Activated CD4-positive, alpha-beta T cell treated with anti-CD3 and anti-CD28 coated beads, Interleukin-2, amount 10 ng/mL, durations not matched to agents 24 days and 14 days (primary cell): ENCODE measurements around the gene MYOM3. TPM values are rescaled to one million over a fixed set of nuclear protein-coding genes. Genes with fewer than 3 reads are reported as not detected.
"Not testable (repeated sequence)": the region's sequence is repeated elsewhere in the genome, so short reads cannot be mapped to it uniquely, and the experiment has no call there.

Source experiments
- DNase-seq: peaks from one replicate; pipeline ENCODE4 v3.0.0; 2022
- H3K27ac Mint-ChIP-seq: one replicate; pipeline ENCODE4 v1.8.0; 2022; ENCODE audit warnings: mild to moderate bottlenecking, mixed read lengths
- H3K27me3 Mint-ChIP-seq: one replicate; pipeline ENCODE4 v1.8.0; 2022; ENCODE audit warnings: mixed read lengths
- H3K36me3 Mint-ChIP-seq: one replicate; pipeline ENCODE4 v1.8.0; 2022; ENCODE audit warnings: low read depth, mild to moderate bottlenecking, mixed read lengths
- H3K4me1 Mint-ChIP-seq: one replicate; pipeline ENCODE4 v1.8.0; 2021; ENCODE audit warnings: mixed read lengths
- H3K4me3 Mint-ChIP-seq: one replicate; pipeline ENCODE4 v1.8.0; 2022; ENCODE audit warnings: mild to moderate bottlenecking, moderate library complexity, mixed read lengths
- H3K9me3 Mint-ChIP-seq: one replicate; pipeline ENCODE4 v1.8.0; 2021; ENCODE audit warnings: mixed read lengths
- intact Hi-C: fragments of 100-400 bp; cut with micrococcal nuclease; formaldehyde crosslinking; loops from one replicate; pipeline ENCODE4 v1.15.1; 2023
- total RNA-seq: library from RNA; stranded (reverse); gene quantifications from 2 replicates; pipeline ENCODE4 v1.2.3, GENCODE V29; 2022

Gene MYOM3
- total RNA-seq, 1 donor from 2014 or later: not detected

- intact Hi-C loops, H3K4me3 Mint-ChIP-seq, H3K27ac Mint-ChIP-seq, DNase-seq, H3K27me3 Mint-ChIP-seq, H3K36me3 Mint-ChIP-seq, H3K9me3 Mint-ChIP-seq, H3K4me1 Mint-ChIP-seq: not testable (repeated sequence)
These were observed 63.0 kb downstream of the MYOM3 start for GRCh38 chr1:24048894-24049293.

- intact Hi-C loops: no loop called here
- Mint-ChIP-seq H3K4me3 (no peak overlapping the region), H3K36me3 (no peaks in the 10 kb centered on the region), H3K27me3 (peaks cover 4% of the 10 kb centered on the region), H3K9me3 (no peaks in the 10 kb centered on the region), H3K27ac (no peak overlapping the region), H3K4me1 (no peaks in the 10 kb centered on the region)
- no peak for DNase-seq
These were observed 63.6 kb downstream of the MYOM3 start for GRCh38 chr1:24048205-24048869.

- no peaks in the 10 kb centered on the region for H3K9me3 Mint-ChIP-seq
- no peak overlapping the region for H3K27ac Mint-ChIP-seq
- no peak overlapping the region for H3K4me3 Mint-ChIP-seq
- DNase-seq: no peak
- no peaks in the 10 kb centered on the region for H3K4me1 Mint-ChIP-seq
- no peaks in the 10 kb centered on the region for H3K36me3 Mint-ChIP-seq
- H3K27me3 Mint-ChIP-seq: peaks cover 9% of the 10 kb centered on the region
- intact Hi-C loops: no loop called here
These were observed 64.8 kb downstream of the MYOM3 start for GRCh38 chr1:24047110-24047477.

- Mint-ChIP-seq H3K36me3 (no peaks in the 10 kb centered on the region), H3K9me3 (no peaks in the 10 kb centered on the region), H3K4me3 (no peak overlapping the region), H3K27me3 (peaks cover 6% of the 10 kb centered on the region), H3K27ac (no peak overlapping the region), H3K4me1 (no peaks in the 10 kb centered on the region)
- intact Hi-C loops: no loop called here
- DNase-seq: no peak
These were observed 66.2 kb downstream of the MYOM3 start for GRCh38 chr1:24045771-24046170.

- H3K27ac Mint-ChIP-seq, H3K4me1 Mint-ChIP-seq, H3K4me3 Mint-ChIP-seq, H3K27me3 Mint-ChIP-seq, intact Hi-C loops, H3K36me3 Mint-ChIP-seq, DNase-seq, H3K9me3 Mint-ChIP-seq: not testable (repeated sequence)
These were observed 67.3 kb downstream of the MYOM3 start for GRCh38 chr1:24044672-24045071.

- Mint-ChIP-seq H3K27me3 (peaks cover 13% of the 10 kb centered on the region), H3K9me3 (no peaks in the 10 kb centered on the region), H3K36me3 (no peaks in the 10 kb centered on the region), H3K27ac (no peak overlapping the region), H3K4me1 (no peaks in the 10 kb centered on the region), H3K4me3 (no peak overlapping the region)
- intact Hi-C loops: no loop called here
- no peak for DNase-seq
These were observed 68.4 kb downstream of the MYOM3 start for GRCh38 chr1:24043345-24044032.

GRCh38 chr1:24042315-24042714 is 69.6 kb downstream of the MYOM3 start:
- Mint-ChIP-seq H3K36me3 (no peaks in the 10 kb centered on the region), H3K27ac (no peak overlapping the region), H3K9me3 (no peaks in the 10 kb centered on the region), H3K4me3 (no peak overlapping the region), H3K4me1 (no peaks in the 10 kb centered on the region), H3K27me3 (peaks cover 15% of the 10 kb centered on the region)
- intact Hi-C loops: no loop called here
- DNase-seq: no peak

GRCh38 chr1:24036088-24036487 is 75.8 kb downstream of the MYOM3 start:
- no peaks in the 10 kb centered on the region for H3K9me3 Mint-ChIP-seq
- H3K4me1 Mint-ChIP-seq: no peaks in the 10 kb centered on the region
- peaks cover 9% of the 10 kb centered on the region for H3K27me3 Mint-ChIP-seq
- H3K27ac Mint-ChIP-seq: no peak overlapping the region
- no peak for DNase-seq
- no peak overlapping the region for H3K4me3 Mint-ChIP-seq
- no peaks in the 10 kb centered on the region for H3K36me3 Mint-ChIP-seq
- intact Hi-C loops: no loop called here

GRCh38 chr1:24032981-24033380 is 79.0 kb downstream of the MYOM3 start:
- no peak for DNase-seq
- no peak overlapping the region for H3K4me3 Mint-ChIP-seq
- H3K36me3 Mint-ChIP-seq: no peaks in the 10 kb centered on the region
- peaks cover 2% of the 10 kb centered on the region for H3K27me3 Mint-ChIP-seq
- H3K27ac Mint-ChIP-seq: no peak overlapping the region
- H3K9me3 Mint-ChIP-seq: no peaks in the 10 kb centered on the region
- peaks cover 2% of the 10 kb centered on the region for H3K4me1 Mint-ChIP-seq
- intact Hi-C loops: no loop called here

GRCh38 chr1:24030976-24031516 is 80.9 kb downstream of the MYOM3 start:
- H3K4me1 Mint-ChIP-seq, H3K4me3 Mint-ChIP-seq, H3K27me3 Mint-ChIP-seq, DNase-seq, H3K36me3 Mint-ChIP-seq, H3K27ac Mint-ChIP-seq, intact Hi-C loops, H3K9me3 Mint-ChIP-seq: not testable (repeated sequence)

GRCh38 chr1:24027838-24028468 is 84.0 kb downstream of the MYOM3 start:
- Mint-ChIP-seq H3K4me3 (no peak overlapping the region), H3K9me3 (no peaks in the 10 kb centered on the region), H3K27ac (no peak overlapping the region), H3K4me1 (peaks cover 2% of the 10 kb centered on the region), H3K36me3 (no peaks in the 10 kb centered on the region), H3K27me3 (no peaks in the 10 kb centered on the region)
- intact Hi-C loops: no loop called here
- DNase-seq: peak; percentile 57

GRCh38 chr1:24022581-24023361 is 89.2 kb downstream of the MYOM3 start:
- no peak for DNase-seq
- H3K4me1 Mint-ChIP-seq: no peaks in the 10 kb centered on the region
- no peaks in the 10 kb centered on the region for H3K36me3 Mint-ChIP-seq
- intact Hi-C loops: no loop called here
- H3K9me3 Mint-ChIP-seq: no peaks in the 10 kb centered on the region
- H3K27ac Mint-ChIP-seq: no peak overlapping the region
- H3K27me3 Mint-ChIP-seq: peaks cover 5% of the 10 kb centered on the region
- H3K4me3 Mint-ChIP-seq: no peak overlapping the region

- Mint-ChIP-seq H3K36me3 (no peaks in the 10 kb centered on the region), H3K27ac (no peak overlapping the region), H3K9me3 (no peaks in the 10 kb centered on the region), H3K27me3 (peaks cover 7% of the 10 kb centered on the region), H3K4me3 (no peak overlapping the region), H3K4me1 (no peaks in the 10 kb centered on the region)
- intact Hi-C loops: no loop called here
- DNase-seq: no peak
These were observed 90.3 kb downstream of the MYOM3 start for GRCh38 chr1:24021403-24022266.
